ENCODE measurements around the gene NR6A1. TPM values are rescaled to one million over a fixed set of nuclear protein-coding genes. Genes with fewer than 3 reads are reported as not detected.

NR6A1 gene
- total RNA-seq, 2 experiments from 2014 or later, result 2.1 to 3.1 TPM

DNA sequence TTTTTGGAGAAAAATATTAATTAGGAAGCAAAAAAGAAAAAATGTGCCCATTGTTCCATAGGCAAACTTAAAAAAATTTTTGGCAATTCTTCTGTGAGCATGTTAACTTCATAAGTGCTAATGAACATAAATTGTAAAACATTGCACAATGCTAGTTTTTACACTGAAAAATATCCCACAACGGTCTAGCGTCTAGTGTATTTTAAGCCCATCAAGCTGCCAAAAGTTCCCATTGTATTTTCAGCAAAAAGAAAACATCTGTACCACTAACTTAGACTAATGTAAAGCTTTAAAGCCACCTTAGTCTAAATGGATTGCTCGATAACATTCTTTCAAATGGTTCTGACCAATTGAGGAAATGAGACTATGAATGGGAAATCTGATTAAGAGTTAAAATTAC lies 2.8 kb downstream of the NR6A1 start:
- CTCF ChIA-PET, result interaction anchor here (12.0 kb wide), 1 partner anchor 86 kb away, joined by 346 read pairs; the partner anchor contains the start of genes ARPC5L, RPL35 and WDR38
- POLR2A ChIA-PET, result no interaction called here

DNA sequence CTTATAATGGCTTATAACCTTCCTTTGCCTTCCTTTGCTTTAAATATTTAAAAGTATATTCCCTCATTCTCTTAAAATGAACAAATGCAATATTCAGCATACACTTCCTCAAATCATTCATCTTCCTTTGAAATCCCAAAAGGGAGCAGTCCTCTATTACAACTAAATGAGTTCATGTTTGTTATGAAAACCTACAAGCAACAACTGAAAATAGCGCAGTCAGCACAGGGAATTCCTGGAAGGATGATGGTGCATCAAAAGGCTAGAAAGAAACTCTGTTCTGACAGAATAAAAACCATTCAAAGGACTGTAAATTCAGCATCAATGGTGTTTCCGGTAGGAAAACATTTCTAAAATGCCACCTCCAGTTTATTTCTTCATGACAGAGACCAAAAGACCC lies 3.3 kb downstream of the NR6A1 start:
- POLR2A ChIA-PET, result no interaction called here
- CTCF ChIA-PET, result no interaction called here

DNA sequence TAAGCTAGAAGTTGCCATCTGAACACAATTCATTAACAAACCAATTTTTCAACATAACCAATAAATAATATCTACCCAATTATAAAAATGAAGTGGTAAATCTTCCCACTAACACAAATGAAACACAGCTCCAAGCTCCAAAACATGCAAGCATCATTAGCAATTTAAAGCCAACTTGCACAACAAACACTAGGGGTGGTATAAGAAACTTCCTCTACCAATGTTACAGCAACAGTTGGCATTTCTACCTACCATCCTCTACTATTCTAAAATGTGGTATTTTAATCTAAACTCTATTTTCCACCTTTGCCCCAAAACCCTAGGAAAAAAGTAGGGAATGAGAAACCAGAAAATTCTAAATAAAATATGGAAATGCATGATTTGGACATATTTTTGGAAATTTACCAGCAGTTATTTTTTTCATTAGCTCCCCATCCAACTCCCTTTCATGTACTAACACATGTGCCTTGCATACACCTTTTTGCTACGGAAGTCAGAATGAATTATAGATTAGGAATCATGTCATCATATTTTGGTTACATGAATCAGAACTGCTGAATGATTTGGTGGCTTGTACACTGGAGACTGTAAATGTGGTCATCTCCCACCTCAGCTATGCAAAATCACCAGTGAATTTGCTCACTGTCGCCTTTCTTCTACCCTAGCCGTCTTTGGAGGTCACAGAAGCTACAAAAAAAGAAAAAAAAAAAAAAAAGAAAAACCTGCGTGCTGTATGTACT lies 4.1 kb downstream of the NR6A1 start:
- CTCF ChIA-PET, result interaction anchor here (0.6 to 1.4 kb wide), 3 partner anchors 8 to 54 kb away, joined by 3 read pairs; no protein-coding TSS in a partner anchor

DNA sequence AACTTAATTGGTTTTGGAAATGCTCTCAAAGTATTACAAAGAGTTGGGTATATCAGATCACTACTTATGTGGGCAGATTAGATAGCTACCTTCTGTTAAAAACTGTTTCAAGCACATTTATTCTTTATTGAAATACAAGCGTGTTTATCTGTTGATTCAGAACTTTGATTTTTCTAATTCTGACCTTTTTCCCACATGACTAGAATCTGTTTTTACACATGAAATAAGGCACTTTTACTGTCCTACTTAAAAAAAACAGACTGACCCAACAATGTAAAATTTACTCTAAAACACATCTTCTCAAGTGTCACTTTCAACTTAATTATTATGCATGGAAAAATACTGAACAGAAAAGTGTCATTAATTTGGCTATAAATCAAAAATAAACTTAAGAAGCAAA lies 4.8 kb downstream of the NR6A1 start:
- ChIA-PET CTCF (interaction anchor here (1.4 kb wide), 1 partner anchor 8 kb away, joined by 3 read pairs; no protein-coding TSS in a partner anchor), POLR2A (no interaction called here)

More for the DNA sequence above, 4.1 kb downstream of the NR6A1 start:
- POLR2A ChIA-PET, result no interaction called here

DNA sequence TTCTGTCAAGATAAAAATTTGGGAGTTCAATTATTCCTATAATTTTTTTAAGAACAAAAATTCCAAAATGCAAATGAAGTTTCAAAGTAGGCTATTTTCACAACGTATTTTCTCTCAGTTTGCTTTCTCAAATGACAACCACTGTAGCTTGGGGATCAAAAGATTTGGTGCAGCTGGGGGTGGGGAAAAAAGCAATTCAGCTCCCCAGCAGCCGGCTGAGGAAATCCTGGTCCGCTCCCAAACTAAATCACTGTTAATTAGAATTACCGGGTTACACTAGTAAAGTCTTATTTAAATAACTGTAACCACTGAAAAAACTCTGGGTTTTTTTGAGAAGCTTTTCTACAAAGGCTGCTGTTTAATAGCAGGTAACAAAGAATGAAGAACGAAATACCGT lies 5.7 kb downstream of the NR6A1 start:
- CTCF ChIA-PET, result interaction anchor here (1.5 kb wide), 1 partner anchor 20 kb away, joined by 3 read pairs; no protein-coding TSS in a partner anchor
- POLR2A ChIA-PET, result no interaction called here

DNA sequence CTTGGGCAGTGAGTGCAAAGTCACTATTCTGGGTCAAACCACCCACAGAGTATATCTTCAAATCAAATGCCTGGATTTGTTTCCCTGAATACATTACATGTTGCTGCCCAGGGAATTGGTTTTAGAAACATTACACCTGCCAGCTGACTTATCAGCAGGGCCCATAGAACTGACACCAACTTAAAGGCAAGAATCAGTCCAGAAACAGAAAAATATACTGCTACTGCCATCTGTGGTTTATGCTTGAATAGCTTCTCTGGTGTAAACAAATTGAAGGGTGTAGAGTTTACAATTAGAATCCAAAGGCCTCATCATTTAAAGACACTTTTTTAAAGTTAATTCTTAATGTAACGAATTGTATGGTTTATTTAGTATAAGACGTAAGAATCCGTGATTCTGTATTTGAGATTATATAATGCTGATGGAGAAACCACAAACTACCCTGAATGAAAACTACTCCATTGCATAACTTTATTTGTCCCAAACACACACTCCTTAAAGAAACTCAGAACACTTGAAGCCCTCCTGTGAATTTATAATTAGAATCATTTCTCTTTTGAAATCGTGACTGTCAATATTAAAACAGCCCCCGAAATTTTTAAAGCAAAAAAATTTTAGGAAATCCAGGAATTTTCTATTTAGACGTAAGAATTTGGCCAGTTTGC lies 6.2 kb downstream of the NR6A1 start:
- POLR2A ChIA-PET, result no interaction called here
- CTCF ChIA-PET, result interaction anchor here (1.5 kb wide), 1 partner anchor 20 kb away, joined by 3 read pairs; no protein-coding TSS in a partner anchor

DNA sequence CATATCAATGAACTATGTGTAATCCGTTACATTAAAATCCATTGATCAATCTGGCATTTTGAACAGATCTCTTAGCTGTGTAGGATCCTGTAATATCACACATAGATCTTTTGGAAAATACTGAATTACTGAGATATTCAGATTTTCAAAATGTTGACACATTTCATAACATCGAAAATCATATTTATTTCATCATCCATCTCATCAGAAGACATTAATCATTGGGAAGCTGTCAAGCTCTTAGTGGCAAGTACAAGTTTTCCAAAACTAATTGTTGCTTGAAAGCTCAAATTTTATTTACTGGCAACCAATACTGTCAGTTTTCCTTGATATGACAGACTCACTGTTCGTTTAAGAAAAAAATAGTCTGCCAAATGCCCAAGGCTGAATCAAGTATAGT lies 8.5 kb downstream of the NR6A1 start:
- ChIA-PET CTCF (interaction anchor here (0.8 to 1.2 kb wide), 2 partner anchors 8 to 90 kb away, joined by 3 read pairs; partner anchors contain the start of gene NR6A1), POLR2A (interaction anchor here (1.8 kb wide), 1 partner anchor 13 kb away, joined by 3 read pairs; no protein-coding TSS in a partner anchor)

DNA sequence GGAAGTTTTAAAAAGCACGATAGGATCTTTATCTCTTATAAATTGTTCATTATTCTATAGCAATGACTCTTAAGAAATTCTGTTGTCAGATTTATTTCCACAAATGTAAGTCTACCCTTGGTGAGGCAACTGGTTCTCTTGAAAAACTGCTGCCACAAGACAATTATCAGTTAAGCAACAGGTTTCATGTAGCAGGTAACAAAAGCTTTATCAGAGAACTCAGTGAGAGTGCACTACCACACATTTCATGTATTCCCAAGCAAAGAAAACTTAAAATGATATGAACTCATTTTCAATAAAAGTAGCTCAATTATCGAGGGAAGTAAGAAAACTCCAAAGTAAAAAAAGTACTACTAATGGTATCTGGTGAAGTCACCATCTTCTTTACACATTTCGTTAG lies 9.4 kb downstream of the NR6A1 start:
- POLR2A ChIA-PET, result interaction anchor here (1.2 to 1.8 kb wide), 2 partner anchors 9 to 12 kb away, joined by 3 read pairs; partner anchors contain the start of gene NR6A1

DNA sequence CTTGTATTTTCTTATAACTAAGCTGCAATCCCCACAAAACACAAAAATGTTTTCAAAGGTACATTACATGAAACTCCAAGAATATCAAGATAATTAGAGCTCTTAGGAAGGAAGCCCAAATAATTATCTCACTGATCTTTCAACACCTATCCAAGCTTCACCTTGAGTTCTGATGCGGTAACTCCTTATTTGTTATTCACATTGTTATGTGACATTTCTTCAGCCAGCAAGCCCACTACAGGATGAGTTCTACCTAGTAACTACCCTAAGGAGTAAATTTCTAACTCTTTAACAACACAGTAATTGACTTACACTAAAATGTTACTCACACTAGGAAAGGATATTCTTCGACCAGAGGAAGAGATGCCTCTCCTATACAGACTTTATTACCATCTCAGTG lies 9.9 kb downstream of the NR6A1 start:
- ChIA-PET POLR2A (interaction anchor here (1.2 kb wide), 1 partner anchor 10 kb away, joined by 3 read pairs; the partner anchor contains the start of gene NR6A1), CTCF (interaction anchor here (0.6 kb wide), 1 partner anchor 22 kb away, joined by 4 read pairs; no protein-coding TSS in a partner anchor)

More for the DNA sequence above, 9.4 kb downstream of the NR6A1 start:
- CTCF ChIA-PET, result interaction anchor here (0.6 kb wide), 1 partner anchor 23 kb away, joined by 4 read pairs; no protein-coding TSS in a partner anchor

DNA sequence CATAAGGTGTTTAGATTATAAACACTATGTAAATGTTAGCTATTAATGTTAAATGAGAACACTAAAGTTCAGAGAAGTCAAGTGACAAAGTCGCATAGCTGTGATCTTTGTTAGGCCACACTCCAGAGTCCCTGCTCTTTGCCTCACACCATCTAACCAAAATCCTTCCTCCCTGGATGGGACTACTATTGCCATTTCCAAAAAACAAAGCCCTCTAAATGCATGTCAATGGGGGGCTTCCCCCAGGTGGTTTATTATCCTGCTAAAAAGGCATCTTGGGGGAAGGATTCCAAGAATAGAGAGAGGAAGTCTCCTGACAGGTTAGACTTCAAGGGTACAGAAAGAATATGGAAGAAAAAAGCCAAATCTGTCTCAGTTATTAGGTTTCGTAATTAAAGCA lies 10.4 kb downstream of the NR6A1 start:
- ChIA-PET POLR2A (no interaction called here), CTCF (no interaction called here)

DNA sequence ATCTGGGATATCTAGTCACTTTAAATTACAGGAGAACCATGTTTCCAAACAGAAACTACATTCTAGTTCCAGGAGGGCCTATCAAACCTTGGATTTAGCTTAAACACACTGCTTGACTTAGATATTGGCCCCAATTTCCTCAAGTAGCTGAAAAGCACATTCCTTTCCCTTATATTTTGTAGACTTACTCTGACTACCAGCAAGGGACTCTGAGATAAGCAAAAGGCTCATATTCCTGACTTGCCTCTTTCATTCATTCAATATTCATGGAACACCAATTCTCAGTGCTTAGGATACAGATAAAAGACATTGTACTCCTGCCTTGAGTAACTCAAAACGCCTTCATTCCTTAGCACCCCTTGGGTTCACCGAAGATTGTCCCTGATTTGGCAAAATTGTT lies 11.8 kb downstream of the NR6A1 start:
- POLR2A ChIA-PET, result no interaction called here
- CTCF ChIA-PET, result interaction anchor here (1.4 kb wide), 1 partner anchor 94 kb away, joined by 3 read pairs; the partner anchor contains the start of gene WDR38

DNA sequence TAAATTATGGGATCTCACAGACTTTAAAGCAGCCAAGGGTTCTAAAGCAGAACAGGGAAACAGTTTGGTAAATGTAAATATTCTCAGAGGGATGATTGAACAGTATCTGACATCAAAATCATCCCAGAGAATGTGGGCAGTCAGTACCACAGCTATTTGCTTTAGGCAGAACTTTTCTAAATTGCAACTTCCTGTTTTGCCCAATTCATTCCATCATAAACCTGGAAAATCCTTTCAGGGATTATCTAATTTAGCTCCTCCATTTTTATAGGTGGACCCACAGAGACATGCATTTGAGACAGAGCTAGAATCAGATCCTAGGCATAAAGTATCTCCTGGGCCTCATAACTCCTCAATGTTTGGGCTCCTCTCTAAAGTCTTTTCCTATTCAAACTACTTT lies 12.4 kb downstream of the NR6A1 start:
- ChIA-PET POLR2A (no interaction called here), CTCF (interaction anchor here (1.4 kb wide), 1 partner anchor 95 kb away, joined by 3 read pairs; the partner anchor contains the start of gene WDR38)

DNA sequence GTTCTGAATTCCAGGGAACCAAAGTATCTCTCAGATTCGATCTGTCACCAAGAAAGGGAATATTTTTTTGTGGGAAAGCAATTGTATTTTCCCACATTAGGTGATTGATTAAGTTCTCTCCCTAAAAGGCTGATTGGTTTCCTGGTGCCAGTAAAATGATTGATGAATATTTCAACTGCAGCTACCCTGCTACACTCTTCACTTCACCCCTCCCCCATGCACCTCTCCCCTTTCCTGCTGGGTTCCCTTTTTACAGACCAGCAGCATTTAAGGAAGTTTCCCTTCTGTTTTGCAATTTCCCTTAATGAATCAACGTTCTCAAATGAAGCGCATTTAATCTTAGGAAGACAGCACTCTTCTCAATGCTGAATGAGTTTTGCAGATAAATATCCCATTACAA lies 13.1 kb downstream of the NR6A1 start:
- CTCF ChIA-PET, result no interaction called here
- POLR2A ChIA-PET, result interaction anchor here (0.7 kb wide), 1 partner anchor 104 kb away, joined by 7 read pairs; no protein-coding TSS in a partner anchor

DNA sequence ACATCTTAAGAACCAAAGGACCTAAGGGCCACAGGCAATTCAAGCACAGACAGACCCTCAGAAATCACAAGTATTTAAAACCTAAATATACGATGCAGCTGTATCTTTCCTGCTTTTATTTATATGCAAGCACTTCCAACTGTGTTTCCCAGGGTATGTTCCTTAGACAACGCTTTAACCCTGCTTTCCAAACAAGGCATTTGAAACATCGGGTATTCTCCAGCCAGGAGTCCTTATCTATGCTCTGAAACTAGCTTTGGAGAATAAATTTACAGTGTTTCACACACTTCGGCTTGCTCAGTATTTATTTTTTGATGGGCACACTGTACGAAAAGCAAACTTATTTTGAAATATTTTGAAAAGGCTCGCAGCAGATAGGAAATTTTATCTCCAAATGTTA lies 13.5 kb downstream of the NR6A1 start:
- CTCF ChIA-PET, result no interaction called here
- POLR2A ChIA-PET, result interaction anchor here (0.7 kb wide), 1 partner anchor 104 kb away, joined by 7 read pairs; no protein-coding TSS in a partner anchor

DNA sequence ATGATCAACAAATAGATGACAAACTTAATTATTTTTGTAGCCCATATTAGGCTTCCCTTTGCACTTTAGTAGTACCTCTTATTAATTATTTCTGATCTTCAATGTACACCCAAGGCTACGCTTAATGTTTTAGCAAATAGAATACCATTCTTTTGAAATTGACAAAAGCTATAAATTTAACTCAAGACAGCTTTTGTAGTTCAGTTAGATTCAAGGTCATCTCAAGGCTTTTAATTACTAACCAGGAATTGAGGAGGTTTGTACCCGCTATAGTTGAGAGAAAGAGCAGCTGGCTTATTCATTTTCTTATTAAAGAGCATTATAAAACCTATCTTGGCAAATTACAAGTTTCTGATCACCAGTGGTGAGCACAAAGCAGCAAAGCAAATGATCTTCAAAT lies 15.1 kb downstream of the NR6A1 start:
- CTCF ChIA-PET, result no interaction called here
- POLR2A ChIA-PET, result no interaction called here

DNA sequence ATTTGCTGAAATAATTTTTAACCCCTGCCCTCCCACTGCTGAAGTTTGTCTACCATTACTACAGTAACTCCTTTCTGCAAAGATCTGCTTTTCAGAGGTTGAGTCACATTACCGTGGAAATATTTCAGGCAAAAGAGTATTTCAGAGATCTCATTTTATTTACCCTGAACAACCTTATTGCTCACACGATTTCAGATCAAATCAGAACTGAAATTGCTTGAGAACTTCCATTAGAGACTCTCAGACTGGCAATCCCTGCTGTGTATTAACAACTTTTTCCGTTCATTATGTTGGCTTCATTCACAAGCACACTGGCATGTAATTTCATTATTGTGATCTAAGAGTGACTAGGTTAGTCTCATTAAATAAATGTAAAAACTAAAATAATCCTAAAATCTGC lies 16.1 kb downstream of the NR6A1 start:
- ChIA-PET POLR2A (no interaction called here), CTCF (no interaction called here)

DNA sequence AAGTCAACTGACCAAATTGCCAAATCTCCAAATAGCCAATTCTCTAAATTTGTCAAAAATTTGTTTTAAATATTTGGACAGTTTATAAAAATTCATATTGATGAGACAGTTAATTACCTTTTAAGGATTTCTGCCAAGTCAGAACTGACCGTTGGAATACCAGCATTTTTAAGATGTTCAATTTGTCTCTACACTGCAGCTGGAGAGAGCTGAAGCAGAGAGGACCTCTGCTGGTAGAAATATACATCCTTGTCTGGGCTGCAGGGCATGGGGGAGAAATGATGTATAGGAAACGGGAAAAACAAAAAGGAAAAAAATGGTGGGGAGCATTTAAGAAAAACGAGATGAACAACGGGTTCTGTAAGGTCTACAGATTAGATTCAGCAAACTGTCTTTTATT lies 16.8 kb downstream of the NR6A1 start:
- POLR2A ChIA-PET, result no interaction called here
- CTCF ChIA-PET, result no interaction called here

DNA sequence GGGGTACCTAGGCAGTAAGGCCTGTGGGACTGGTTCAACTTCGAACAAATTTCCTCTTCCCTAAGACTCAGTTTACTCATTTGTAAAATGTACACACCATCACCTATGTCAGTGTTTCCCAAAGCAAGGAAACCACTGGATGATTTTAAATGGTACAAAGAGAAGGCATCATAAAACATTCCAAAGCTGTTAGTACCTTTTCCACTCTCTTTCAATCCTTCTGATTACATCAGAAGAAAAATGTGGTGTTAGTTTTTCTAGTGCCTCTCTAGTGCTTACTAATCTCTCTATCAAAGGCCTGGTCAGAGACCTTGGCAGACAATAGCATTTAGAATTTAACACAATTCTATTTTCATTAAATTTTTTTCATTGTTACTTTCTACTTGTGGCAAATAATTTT lies 18.1 kb downstream of the NR6A1 start:
- CTCF ChIA-PET, result interaction anchor here (0.7 kb wide), 1 partner anchor 38 kb away, joined by 3 read pairs; no protein-coding TSS in a partner anchor
- POLR2A ChIA-PET, result interaction anchor here (0.7 kb wide), 1 partner anchor 629 kb away, joined by 3 read pairs; no protein-coding TSS in a partner anchor

DNA sequence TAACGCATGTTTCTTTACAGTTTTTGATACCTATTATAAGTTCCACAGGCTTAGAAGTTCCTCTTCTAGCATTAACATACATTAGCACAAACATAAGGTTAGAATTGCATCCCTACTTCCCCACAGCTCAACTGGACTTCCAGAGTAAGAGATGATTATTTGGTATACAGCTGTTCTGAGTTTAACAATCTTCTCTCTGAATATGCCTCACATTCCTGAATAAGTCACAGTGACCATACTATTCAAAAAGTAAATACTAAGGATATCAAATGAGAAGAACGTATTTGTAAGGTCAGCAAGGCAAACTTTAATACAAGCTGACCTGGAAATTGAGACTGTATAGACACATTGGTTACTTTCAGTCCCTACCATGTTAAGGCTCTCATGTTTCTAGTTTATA lies 21.3 kb downstream of the NR6A1 start:
- ChIA-PET POLR2A (interaction anchor here (1.2 kb wide), 1 partner anchor 13 kb away, joined by 3 read pairs; no protein-coding TSS in a partner anchor), CTCF (interaction anchor here (0.5 kb wide), 1 partner anchor 643 kb away, joined by 3 read pairs; no protein-coding TSS in a partner anchor)

DNA sequence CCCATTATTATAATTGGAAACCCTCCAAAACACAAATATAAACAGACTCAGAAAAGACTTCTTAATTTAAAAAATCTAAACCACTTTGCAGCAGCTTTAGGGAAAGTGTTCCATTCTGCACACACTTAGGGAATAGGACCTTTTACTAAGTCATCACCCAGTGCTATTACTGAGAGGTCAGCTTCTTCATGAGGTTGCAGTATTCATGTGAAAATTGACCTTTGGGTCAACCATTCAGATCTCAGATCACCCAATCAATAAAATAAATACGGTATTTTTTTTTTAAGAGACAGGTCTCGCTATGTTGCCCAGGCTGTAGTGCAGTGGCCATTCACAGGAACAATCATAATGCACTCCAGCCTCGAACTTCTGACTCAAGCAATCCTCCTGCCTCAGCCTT lies 21.8 kb downstream of the NR6A1 start:
- CTCF ChIA-PET, result interaction anchor here (0.5 kb wide), 1 partner anchor 644 kb away, joined by 3 read pairs; no protein-coding TSS in a partner anchor
- POLR2A ChIA-PET, result interaction anchor here (1.2 kb wide), 1 partner anchor 13 kb away, joined by 3 read pairs; no protein-coding TSS in a partner anchor
